Measurements from ENCODE around the gene SIN3A.

GRCh38 chr15:75361361-75361988 is 90.0 kb downstream of the SIN3A start:
- TF ChIP-seq CTCF (IDR thresholded peaks at IDR 0.05; ENCODE audit: low read depth, low read length, missing input control), result no peak
- TF ChIP-seq HNF4A (conservative IDR thresholded peaks at IDR 0.05), result no peak
- no peak for TF ChIP-seq TAF1 (conservative IDR thresholded peaks at IDR 0.05)
- no peak for TF ChIP-seq NR2F2 (IDR thresholded peaks at IDR 0.05)
- TF ChIP-seq ATF3 (IDR thresholded peaks at IDR 0.05), result no peak
- no peak for TF ChIP-seq MAX (IDR thresholded peaks at IDR 0.05)
- no peak for TF ChIP-seq EGR1 (IDR thresholded peaks at IDR 0.05; ENCODE audit: low read depth in 2 of 2)
- TF ChIP-seq ZBTB33 (IDR thresholded peaks at IDR 0.05), result no peak
- TF ChIP-seq RAD21 (IDR thresholded peaks at IDR 0.05), result no peak
- no peak for TF ChIP-seq YY1 (IDR thresholded peaks at IDR 0.05)
- no peak for TF ChIP-seq SP1 (IDR thresholded peaks at IDR 0.05)
- TF ChIP-seq JUND (IDR thresholded peaks at IDR 0.05), result no peak
- TF ChIP-seq REST (IDR thresholded peaks at IDR 0.05), result no peak
- no peak for TF ChIP-seq RXRA (IDR thresholded peaks at IDR 0.05)
